ENCODE results near the gene CD96.

GRCh38 chr3:111681661-111682426, 139.8 kb downstream of the CD96 start:
- no peak for TF ChIP-seq FOXM1 (IDR thresholded peaks at IDR 0.05; ENCODE audit: borderline replicate concordance, low read depth)
- TF ChIP-seq RAD21 (IDR thresholded peaks at IDR 0.05; ENCODE audit: low read depth): no peak
- TF ChIP-seq, protein P1, sequence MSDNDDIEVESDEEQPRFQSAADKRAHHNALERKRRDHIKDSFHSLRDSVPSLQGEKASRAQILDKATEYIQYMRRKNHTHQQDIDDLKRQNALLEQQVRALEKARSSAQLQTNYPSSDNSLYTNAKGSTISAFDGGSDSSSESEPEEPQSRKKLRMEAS (IDR thresholded peaks at IDR 0.05): no peak
- TF ChIP-seq EP300 (IDR thresholded peaks at IDR 0.05; ENCODE audit: borderline replicate concordance): no peak
- no peak for TF ChIP-seq TAF1 (IDR thresholded peaks at IDR 0.05; ENCODE audit: low read depth)
- TF ChIP-seq YY1 (IDR thresholded peaks at IDR 0.05; ENCODE audit: low read depth): no peak
